ENCODE results near the gene OR8A1. TPM values are rescaled to one million over a fixed set of nuclear protein-coding genes. Genes with fewer than 3 reads are reported as not detected.

Gene OR8A1
- total RNA-seq (not detected), polyA plus RNA-seq (not detected)

- intact Hi-C loops (cut with DNase I): no loop called here
- TF ChIP-seq POLR2A (IDR thresholded peaks at IDR 0.05) (no peak), POLR2AphosphoS5 (IDR thresholded peaks at IDR 0.05) (no peak), CTCF (IDR thresholded peaks at IDR 0.05) (no peak), EP300 (IDR thresholded peaks at IDR 0.05) (no peak)
- Histone ChIP-seq H3K9me3 (no peaks in the 10 kb centered on the region), H3K4me1 (no peaks in the 10 kb centered on the region), H3K36me3 (no peaks in the 10 kb centered on the region), H3K4me3 (no peak within 1 kb of the TSS), H3K27ac (no peak within 1 kb of the TSS), H3K27me3 (no peaks in the 10 kb centered on the region)
- WGBS, 2 donors: 58 to 61% methylated on average over 4 of the region's 4 CpGs
- DNase-seq: no peak
Observed at GRCh38 chr11:124569697-124570096, at the start of gene OR8A1. TSS of gene OR8A1 (plus strand) at chr11:124569997. CDS start at chr11:124570120, 123 bp downstream.

- H3K9me3 ChIP-seq: no peaks in the 10 kb centered on the region
- H3K27me3 ChIP-seq: no peaks in the 10 kb centered on the region
- H3K4me1 ChIP-seq: no peaks in the 10 kb centered on the region
- intact Hi-C loops (cut with DNase I): no loop called here
- H3K4me3 ChIP-seq: no peak overlapping the region
- 65 to 73% methylated on average over 1 of the region's 1 CpG for WGBS, 2 donors
- TF ChIP-seq EP300 (IDR thresholded peaks at IDR 0.05) (no peak), CTCF (IDR thresholded peaks at IDR 0.05) (no peak), POLR2AphosphoS5 (IDR thresholded peaks at IDR 0.05) (no peak), POLR2A (IDR thresholded peaks at IDR 0.05) (no peak)
- no peak overlapping the region for H3K27ac ChIP-seq
- DNase-seq: no peak
- H3K36me3 ChIP-seq: no peaks in the 10 kb centered on the region
Observed at GRCh38 chr11:124520550-124520854, 49.3 kb upstream of the OR8A1 start.

GRCh38 chr11:124533626-124534025 is 36.2 kb upstream of the OR8A1 start:
- intact Hi-C loops (cut with DNase I): no loop called here
- TF ChIP-seq CTCF (IDR thresholded peaks at IDR 0.05) (no peak), POLR2AphosphoS5 (IDR thresholded peaks at IDR 0.05) (no peak), POLR2A (IDR thresholded peaks at IDR 0.05) (no peak), EP300 (IDR thresholded peaks at IDR 0.05) (no peak)
- no peaks in the 10 kb centered on the region for H3K27me3 ChIP-seq
- no peak overlapping the region for H3K4me3 ChIP-seq
- no peak overlapping the region for H3K27ac ChIP-seq
- DNase-seq: no peak
- H3K4me1 ChIP-seq: no peaks in the 10 kb centered on the region
- WGBS, 2 donors: 39 to 64% methylated on average over 2 of the region's 2 CpGs
- no peaks in the 10 kb centered on the region for H3K36me3 ChIP-seq
- no peaks in the 10 kb centered on the region for H3K9me3 ChIP-seq

GRCh38 chr11:124534051-124534450 is 35.7 kb upstream of the OR8A1 start:
- no peak overlapping the region for H3K4me3 ChIP-seq
- H3K36me3 ChIP-seq: no peaks in the 10 kb centered on the region
- TF ChIP-seq CTCF (IDR thresholded peaks at IDR 0.05) (no peak), POLR2A (IDR thresholded peaks at IDR 0.05) (no peak), POLR2AphosphoS5 (IDR thresholded peaks at IDR 0.05) (no peak), EP300 (IDR thresholded peaks at IDR 0.05) (no peak)
- no peaks in the 10 kb centered on the region for H3K27me3 ChIP-seq
- no peak for DNase-seq
- WGBS, 2 donors: 58 to 83% methylated on average over 2 of the region's 2 CpGs
- H3K4me1 ChIP-seq: no peaks in the 10 kb centered on the region
- intact Hi-C loops (cut with DNase I): no loop called here
- H3K9me3 ChIP-seq: no peaks in the 10 kb centered on the region
- no peak overlapping the region for H3K27ac ChIP-seq

- Histone ChIP-seq H3K9me3 (no peaks in the 10 kb centered on the region), H3K27ac (no peak overlapping the region), H3K36me3 (no peaks in the 10 kb centered on the region), H3K4me1 (no peaks in the 10 kb centered on the region), H3K27me3 (no peaks in the 10 kb centered on the region), H3K4me3 (no peak overlapping the region)
- DNase-seq: no peak
- 75 to 82% methylated on average over 8 of the region's 8 CpGs for WGBS, 2 donors
- intact Hi-C loops (cut with DNase I): no loop called here
- TF ChIP-seq CTCF (IDR thresholded peaks at IDR 0.05) (no peak), POLR2A (IDR thresholded peaks at IDR 0.05) (no peak), EP300 (IDR thresholded peaks at IDR 0.05) (no peak), POLR2AphosphoS5 (IDR thresholded peaks at IDR 0.05) (no peak)
Observed at GRCh38 chr11:124535552-124536232, 34.1 kb upstream of the OR8A1 start.

All from sigmoid colon (tissue), 7 donors.